SK-N-SH (cell line): ENCODE data around the gene RNF149. TPM values are rescaled to one million over a fixed set of nuclear protein-coding genes. Genes with fewer than 3 reads are reported as not detected.

Experiments
- CTCF ChIA-PET: fragments of 300-600, 350-600 bp; formaldehyde crosslinking; extraction: SDS; loops from one replicate; lab custom pipeline; 2021; lab: Yijun Ruan, JAX
- POLR2A ChIA-PET: fragments of 350-600 bp; sonication (Branson Sonifier 250); formaldehyde crosslinking; extraction: SDS; loops from one replicate; lab custom pipeline; 2020; ENCODE audit warnings: antibody characterized with exemption, inconsistent platforms; lab: Yijun Ruan, JAX
- DNase-seq: peaks from one replicate; pipeline ENCODE4 v3.0.0; 2012
- H2AFZ ChIP-seq: fragments of 200-600 bp; sonication (generic); 2 replicates; pipeline ENCODE4 v1.8.1; 2016; ENCODE audit warnings: antibody characterized with exemption, mild to moderate bottlenecking, low read depth
- H3F3A ChIP-seq: fragments of 200-600 bp; sonication (generic); replicated peaks from 2 replicates; pipeline ENCODE3; 2016; ENCODE audit warnings: antibody characterized with exemption, mild to moderate bottlenecking; ENCODE audit not compliant: insufficient read depth
- H3K27ac ChIP-seq, 2 experiments: fragments of 200-500 bp in 1 of 2; fragments of 200-600 bp in 1 of 2; sonication (Bioruptor generic) in 1 of 2; sonication (generic), shearing (Covaris generic) in 1 of 2; 2 replicates each; pipeline versions ENCODE4 v1.5.1 to v1.6.1; 2014 to 2016; ENCODE audit warnings: low read depth in 2 of 2, inconsistent platforms in 1 of 2, low read length in 1 of 2, mild to moderate bottlenecking in 1 of 2, mixed read lengths in 1 of 2
- H3K27me3 ChIP-seq: fragments of 200-600 bp; sonication (generic), shearing (Covaris generic); 2 replicates; pipeline ENCODE4 v1.6.1; 2016; ENCODE audit warnings: mixed run types; ENCODE audit not compliant: insufficient read depth
- H3K36me3 ChIP-seq, 2 experiments: fragments of 200-500 bp in 1 of 2; fragments of 200-600 bp in 1 of 2; sonication (Bioruptor generic) in 1 of 2; sonication (generic) in 1 of 2; replicated peaks in 1 of 2; 2 replicates each; pipeline versions ENCODE3 to v1.5.1; 2014 to 2016; ENCODE audit warnings: low read length in 1 of 2, mild to moderate bottlenecking in 1 of 2; ENCODE audit not compliant: insufficient read depth in 2 of 2, control insufficient read depth in 1 of 2
- H3K4me1 ChIP-seq, 2 experiments: fragments of 200-500 bp in 1 of 2; fragments of 200-600 bp in 1 of 2; sonication (Bioruptor generic) in 1 of 2; sonication (generic), shearing (Covaris generic) in 1 of 2; 2 replicates each; pipeline versions ENCODE4 v1.5.1 to v1.6.1; 2014 to 2016; ENCODE audit warnings: low read depth in 1 of 2, low read length in 1 of 2, mixed run types in 1 of 2; ENCODE audit not compliant: insufficient read depth in 2 of 2, control insufficient read depth in 1 of 2
- H3K4me2 ChIP-seq: fragments of 200-600 bp; sonication (generic), shearing (Covaris generic); 2 replicates; pipeline ENCODE4 v1.6.1; 2017; ENCODE audit warnings: mixed run types
- H3K4me3 ChIP-seq, 2 experiments: fragments of 200-500 bp in 1 of 2; fragments of 200-600 bp in 1 of 2; sonication (Bioruptor generic) in 1 of 2; sonication (generic), shearing (Covaris generic) in 1 of 2; 2 replicates each; pipeline versions ENCODE4 v1.5.1 to v1.8.1; 2014 to 2016; ENCODE audit warnings: low read depth in 2 of 2, inconsistent platforms in 1 of 2, low read length in 1 of 2, mild to moderate bottlenecking in 1 of 2, mixed read lengths in 1 of 2, moderate library complexity in 1 of 2
- H3K79me2 ChIP-seq: fragments of 200-600 bp; sonication (generic); 2 replicates; pipeline ENCODE4 v1.8.1; 2017; ENCODE audit warnings: mild to moderate bottlenecking; ENCODE audit not compliant: insufficient read depth
- H3K9ac ChIP-seq: fragments of 200-600 bp; sonication (generic); 2 replicates; pipeline ENCODE4 v1.6.1; 2017; ENCODE audit warnings: mixed run types
- H3K9me2 ChIP-seq: fragments of 200-600 bp; sonication (generic); 2 replicates; pipeline ENCODE4 v1.6.1; 2017; ENCODE audit warnings: mixed run types
- H3K9me3 ChIP-seq: fragments of 200-600 bp; sonication (generic); 2 replicates; pipeline ENCODE4 v1.6.1; 2017; ENCODE audit warnings: mixed run types, mild to moderate bottlenecking, moderate library complexity
- H4K20me1 ChIP-seq: fragments of 200-600 bp; sonication (generic); 2 replicates; pipeline ENCODE4 v1.6.1; 2017; ENCODE audit warnings: mild to moderate bottlenecking, mixed run types; ENCODE audit not compliant: insufficient read depth
- ELF1 ChIP-seq: IDR thresholded peaks from 2 replicates; pipeline ENCODE4 v1.4.0; 2012
- EP300 ChIP-seq, 2 experiments: IDR thresholded peaks; 2 replicates each; pipeline versions ENCODE4 v1.4.0 to v1.6.1; 2012; ENCODE audit warnings: borderline replicate concordance in 1 of 2, low read depth in 1 of 2, low read length in 1 of 2
- FOSL2 ChIP-seq: IDR thresholded peaks from 2 replicates; pipeline ENCODE4 v1.4.0; 2012; ENCODE audit warnings: low read depth, mild to moderate bottlenecking, moderate library complexity, borderline replicate concordance
- FOXJ3 ChIP-seq: sonication (generic); formaldehyde crosslinking; IDR thresholded peaks from 2 replicates; pipeline ENCODE4 v1.5.1; 2020; ENCODE audit warnings: mild to moderate bottlenecking, missing genetic modification reagents
- GABPA ChIP-seq: IDR thresholded peaks from 2 replicates; pipeline ENCODE4 v1.4.0; 2012; ENCODE audit warnings: low read depth, mild to moderate bottlenecking
- GATA2 ChIP-seq: sonication (generic); formaldehyde crosslinking; IDR thresholded peaks from 2 replicates; pipeline ENCODE4 v1.5.0; 2020; ENCODE audit warnings: mild to moderate bottlenecking, missing genetic modification reagents
- JUND ChIP-seq: IDR thresholded peaks from 2 replicates; pipeline ENCODE4 v1.4.0; 2012
- MAX ChIP-seq: IDR thresholded peaks from 2 replicates; pipeline ENCODE4 v1.4.0; 2012; ENCODE audit warnings: low read depth
- MEF2A ChIP-seq: IDR thresholded peaks from 2 replicates; pipeline ENCODE4 v1.4.0; 2012; ENCODE audit warnings: low read depth, borderline replicate concordance
- NFIC ChIP-seq: IDR thresholded peaks from 2 replicates; pipeline ENCODE4 v1.4.0; 2012; ENCODE audit warnings: borderline replicate concordance
- RFX5 ChIP-seq: IDR thresholded peaks from 2 replicates; pipeline ENCODE4 v1.6.1; 2012; ENCODE audit warnings: mild to moderate bottlenecking, improper control_type of control experiment, low read length
- RXRA ChIP-seq: IDR thresholded peaks from 2 replicates; pipeline ENCODE4 v1.4.0; 2012; ENCODE audit warnings: low read depth, mild to moderate bottlenecking, borderline replicate concordance
- SIN3A ChIP-seq: IDR thresholded peaks from 2 replicates; pipeline ENCODE4 v1.6.1; 2012; ENCODE audit warnings: low read depth, mild to moderate bottlenecking, low read length, moderate library complexity, borderline replicate concordance
- SMC3 ChIP-seq: IDR thresholded peaks from 2 replicates; pipeline ENCODE4 v1.6.1; 2012; ENCODE audit warnings: low read depth, low read length, improper control_type of control experiment
- TAF1 ChIP-seq: IDR thresholded peaks from 2 replicates; pipeline ENCODE4 v1.6.1; 2012; ENCODE audit warnings: low read depth, mild to moderate bottlenecking, low read length, moderate library complexity, borderline replicate concordance
- TEAD4 ChIP-seq: IDR thresholded peaks from 2 replicates; pipeline ENCODE4 v1.4.0; 2012; ENCODE audit warnings: mild to moderate bottlenecking, borderline replicate concordance; ENCODE audit not compliant: insufficient read depth
- YY1 ChIP-seq: IDR thresholded peaks from 2 replicates; pipeline ENCODE4 v1.4.0; 2012; ENCODE audit warnings: low read depth, mild to moderate bottlenecking
- WGBS: methylation state at CpG from one replicate; pipeline ENCODE4 v1.1.6; 2017; ENCODE audit warnings: low lambda C conversion rate; 5-methylcytosine and 5-hydroxymethylcytosine counted together
- polyA plus RNA-seq, 3 experiments: library from polyadenylated mRNA; depleted of rRNA; stranded (reverse); fragments of >200 nt; gene quantifications; 2 replicates each; pipeline ENCODE4 v1.2.3, GENCODE V29; 2012
- TF ChIP-seq, protein P1 (sequence below): fragments of 150-350 bp; IDR thresholded peaks from 2 replicates; pipeline ENCODE4 v1.6.1; 2017; ENCODE audit warnings: antibody characterized with exemption, low read length, low read depth, borderline replicate concordance
- TF ChIP-seq, protein P2 (sequence below): IDR thresholded peaks from 2 replicates; pipeline ENCODE4 v1.4.0; 2012; ENCODE audit warnings: low read depth, borderline replicate concordance
- TF ChIP-seq, protein P3 (sequence below): fragments of 150-350 bp; IDR thresholded peaks from 2 replicates; pipeline ENCODE4 v1.6.1; 2016; ENCODE audit warnings: mild to moderate bottlenecking, low read depth, low read length

RNF149 gene
- polyA plus RNA-seq, 1 of the 3 experiments (the other 2 are of a cell fraction) = 15.3 TPM

GRCh38 chr2:101348883-101349282, 40.4 kb upstream of the RNF149 start:
- no peaks in the 10 kb centered on the region for H3K79me2 ChIP-seq
- no peaks in the 10 kb centered on the region for H3K36me3 ChIP-seq
- no peak overlapping the region for H3K4me3 ChIP-seq
- H3F3A ChIP-seq = no peaks in the 10 kb centered on the region
- no peak overlapping the region for H3K27ac ChIP-seq
- H3K9me2 ChIP-seq = no peaks in the 10 kb centered on the region
- no peak overlapping the region for H2AFZ ChIP-seq
- no peaks in the 10 kb centered on the region for H3K9me3 ChIP-seq
- H3K27me3 ChIP-seq = no peaks in the 10 kb centered on the region
- no peak overlapping the region for H3K4me2 ChIP-seq
- ChIA-PET POLR2A (no interaction called here), CTCF (interaction anchor here (1.4 to 1.6 kb wide), 2 partner anchors 9 to 23 kb away, joined by 3 to 4 read pairs; no protein-coding TSS in a partner anchor)
- H4K20me1 ChIP-seq = no peaks in the 10 kb centered on the region
- H3K4me1 ChIP-seq = no peaks in the 10 kb centered on the region
- DNase-seq = no peak
- H3K9ac ChIP-seq = no peak overlapping the region
- 95% methylated on average over 1 of the region's 1 CpG for WGBS
- TF ChIP-seq GABPA = no peak
- no peak for TF ChIP-seq TAF1
- TF ChIP-seq YY1 = no peak
- no peak for TF ChIP-seq ELF1
- no peak for TF ChIP-seq MAX
- TF ChIP-seq, protein P1, sequence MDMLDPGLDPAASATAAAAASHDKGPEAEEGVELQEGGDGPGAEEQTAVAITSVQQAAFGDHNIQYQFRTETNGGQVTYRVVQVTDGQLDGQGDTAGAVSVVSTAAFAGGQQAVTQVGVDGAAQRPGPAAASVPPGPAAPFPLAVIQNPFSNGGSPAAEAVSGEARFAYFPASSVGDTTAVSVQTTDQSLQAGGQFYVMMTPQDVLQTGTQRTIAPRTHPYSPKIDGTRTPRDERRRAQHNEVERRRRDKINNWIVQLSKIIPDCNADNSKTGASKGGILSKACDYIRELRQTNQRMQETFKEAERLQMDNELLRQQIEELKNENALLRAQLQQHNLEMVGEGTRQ = no peak
- no peak for TF ChIP-seq TEAD4
- no peak for TF ChIP-seq JUND
- no peak for TF ChIP-seq GATA2 (CRISPR knock-in tag)
- TF ChIP-seq SMC3 = no peak
- TF ChIP-seq SIN3A = no peak
- TF ChIP-seq RXRA = no peak
- TF ChIP-seq, protein P2, sequence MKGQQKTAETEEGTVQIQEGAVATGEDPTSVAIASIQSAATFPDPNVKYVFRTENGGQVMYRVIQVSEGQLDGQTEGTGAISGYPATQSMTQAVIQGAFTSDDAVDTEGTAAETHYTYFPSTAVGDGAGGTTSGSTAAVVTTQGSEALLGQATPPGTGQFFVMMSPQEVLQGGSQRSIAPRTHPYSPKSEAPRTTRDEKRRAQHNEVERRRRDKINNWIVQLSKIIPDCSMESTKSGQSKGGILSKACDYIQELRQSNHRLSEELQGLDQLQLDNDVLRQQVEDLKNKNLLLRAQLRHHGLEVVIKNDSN = no peak
- no peak for TF ChIP-seq FOSL2
- TF ChIP-seq MEF2A = no peak
- TF ChIP-seq, protein P3, sequence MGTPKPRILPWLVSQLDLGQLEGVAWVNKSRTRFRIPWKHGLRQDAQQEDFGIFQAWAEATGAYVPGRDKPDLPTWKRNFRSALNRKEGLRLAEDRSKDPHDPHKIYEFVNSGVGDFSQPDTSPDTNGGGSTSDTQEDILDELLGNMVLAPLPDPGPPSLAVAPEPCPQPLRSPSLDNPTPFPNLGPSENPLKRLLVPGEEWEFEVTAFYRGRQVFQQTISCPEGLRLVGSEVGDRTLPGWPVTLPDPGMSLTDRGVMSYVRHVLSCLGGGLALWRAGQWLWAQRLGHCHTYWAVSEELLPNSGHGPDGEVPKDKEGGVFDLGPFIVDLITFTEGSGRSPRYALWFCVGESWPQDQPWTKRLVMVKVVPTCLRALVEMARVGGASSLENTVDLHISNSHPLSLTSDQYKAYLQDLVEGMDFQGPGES = no peak
- TF ChIP-seq, all 33 proteins: peak for 0

DNA sequence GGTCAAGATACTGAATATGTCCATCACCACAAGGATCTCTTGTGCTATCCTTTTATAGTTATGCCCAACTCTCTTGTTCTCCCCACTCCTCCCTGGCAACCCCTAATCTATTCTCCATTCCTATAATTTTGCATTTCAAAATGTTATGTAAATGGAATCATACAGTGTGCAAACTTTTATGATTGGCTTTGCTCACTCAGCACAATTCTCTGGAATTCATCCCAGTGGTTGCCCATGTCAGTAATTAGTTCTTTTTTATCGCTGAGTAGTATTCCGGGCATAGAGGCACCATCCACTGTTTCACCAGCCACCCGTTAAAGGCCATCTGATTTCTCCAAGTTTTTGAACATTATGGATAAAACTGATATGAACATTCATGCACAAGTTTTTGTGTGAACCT, 38.4 kb upstream of the RNF149 start:
- Histone ChIP-seq H3K9me3 (no peaks in the 10 kb centered on the region), H3K4me2 (no peak overlapping the region), H3K27ac (no peak overlapping the region), H3K4me1 (no peaks in the 10 kb centered on the region), H3K9ac (no peak overlapping the region), H3K27me3 (no peaks in the 10 kb centered on the region), H4K20me1 (no peaks in the 10 kb centered on the region), H3K79me2 (no peaks in the 10 kb centered on the region), H3F3A (no peaks in the 10 kb centered on the region), H3K4me3 (no peak overlapping the region), H3K36me3 (no peaks in the 10 kb centered on the region), H3K9me2 (no peaks in the 10 kb centered on the region), H2AFZ (no peak overlapping the region)
- TF ChIP-seq RFX5 (no peak), MAX (no peak), EP300 (IDR thresholded peaks at IDR 0.05; ENCODE audit: borderline replicate concordance in 1 of 2, low read depth in 1 of 2, low read length in 1 of 2) (no peak), FOXJ3 (CRISPR knock-in tag) (no peak), SIN3A (no peak), ELF1 (no peak), SMC3 (no peak), NFIC (no peak)
- TF ChIP-seq, protein P1 = no peak
- WGBS = 97% methylated on average over 3 of the region's 3 CpGs
- CTCF ChIA-PET = no interaction called here
- no peak for DNase-seq
- POLR2A ChIA-PET = no interaction called here
